ENCODE data around the gene GDPD5.

Gene GDPD5

GRCh38 chr11:75522286-75523044 lies 3.3 kb downstream of the GDPD5 start:
- Histone ChIP-seq H3K27ac (no peak overlapping the region), H3K4me3 (no peak overlapping the region)

- no peak overlapping the region for H3K27ac ChIP-seq
- H3K4me3 ChIP-seq: no peak overlapping the region
These were observed 5.1 kb downstream of the GDPD5 start for GRCh38 chr11:75520688-75521087.

GRCh38 chr11:75518771-75519653 lies 6.7 kb downstream of the GDPD5 start:
- no peak overlapping the region for H3K4me3 ChIP-seq
- no peak overlapping the region for H3K27ac ChIP-seq

GRCh38 chr11:75518204-75518549 lies 7.6 kb downstream of the GDPD5 start:
- Histone ChIP-seq H3K4me3 (no peak overlapping the region), H3K27ac (no peak overlapping the region)

- Histone ChIP-seq H3K4me3 (no peak overlapping the region), H3K27ac (no peak overlapping the region)
These were observed 8.9 kb downstream of the GDPD5 start for GRCh38 chr11:75516886-75517285.

- Histone ChIP-seq H3K27ac (no peak overlapping the region), H3K4me3 (no peak overlapping the region)
These were observed 9.6 kb downstream of the GDPD5 start for GRCh38 chr11:75516140-75516539.

GRCh38 chr11:75514596-75514995 lies 11.1 kb downstream of the GDPD5 start:
- H3K4me3 ChIP-seq: no peak overlapping the region
- no peak overlapping the region for H3K27ac ChIP-seq

- no peak overlapping the region for H3K27ac ChIP-seq
- no peak overlapping the region for H3K4me3 ChIP-seq
These were observed 12.5 kb downstream of the GDPD5 start for GRCh38 chr11:75513250-75513649.

GRCh38 chr11:75510723-75511019 lies 15.1 kb downstream of the GDPD5 start:
- Histone ChIP-seq H3K27ac (no peak overlapping the region), H3K4me3 (no peak overlapping the region)

- Histone ChIP-seq H3K27ac (no peak overlapping the region), H3K4me3 (no peak overlapping the region)
These were observed 15.6 kb downstream of the GDPD5 start for GRCh38 chr11:75510004-75510722.

- peak overlapping the region in 11 of 21 experiments; percentile 3 to 78 (median 44) for H3K27ac ChIP-seq
These were observed 16.6 kb downstream of the GDPD5 start for GRCh38 chr11:75509020-75509720.

GRCh38 chr11:75508051-75508561 lies 17.6 kb downstream of the GDPD5 start:
- peak overlapping the region in 7 of 21 experiments; percentile 15 to 78 (median 58) for H3K27ac ChIP-seq
- H3K4me3 ChIP-seq: no peak overlapping the region

More at GRCh38 chr11:75509020-75509720, 16.6 kb downstream of the GDPD5 start:
- no peak overlapping the region for H3K4me3 ChIP-seq

GRCh38 chr11:75507571-75507970 lies 18.2 kb downstream of the GDPD5 start:
- Histone ChIP-seq H3K27ac (peak overlapping the region in 7 of 21 experiments; percentile 15 to 78 (median 26)), H3K4me3 (no peak overlapping the region)

GRCh38 chr11:75506827-75507226 lies 18.9 kb downstream of the GDPD5 start:
- peak overlapping the region in 3 of 21 experiments; percentile 26 to 78 (median 64) for H3K27ac ChIP-seq

GRCh38 chr11:75505916-75506692 lies 19.6 kb downstream of the GDPD5 start:
- H3K27ac ChIP-seq: no peak overlapping the region

More at GRCh38 chr11:75506827-75507226, 18.9 kb downstream of the GDPD5 start:
- H3K4me3 ChIP-seq: no peak overlapping the region

GRCh38 chr11:75504501-75504900 lies 21.2 kb downstream of the GDPD5 start:
- H3K27ac ChIP-seq: no peak overlapping the region
- H3K4me3 ChIP-seq: no peak overlapping the region

More at GRCh38 chr11:75505916-75506692, 19.6 kb downstream of the GDPD5 start:
- H3K4me3 ChIP-seq: no peak overlapping the region

- Histone ChIP-seq H3K27ac (no peak overlapping the region), H3K4me3 (no peak overlapping the region)
These were observed 22.1 kb downstream of the GDPD5 start for GRCh38 chr11:75503531-75504099.

- Histone ChIP-seq H3K27ac (no peak overlapping the region), H3K4me3 (no peak overlapping the region)
These were observed 23.6 kb downstream of the GDPD5 start for GRCh38 chr11:75502138-75502537.

Measured in skin epidermis (tissue), 12 donors.